Measurements from ENCODE around the gene NCKAP5. TPM values are rescaled to one million over a fixed set of nuclear protein-coding genes. Genes with fewer than 3 reads are reported as not detected.

NCKAP5 gene
- total and polyA plus RNA-seq, 7 donors, result 0.03 to 1.2 (median 0.22) TPM

DNA sequence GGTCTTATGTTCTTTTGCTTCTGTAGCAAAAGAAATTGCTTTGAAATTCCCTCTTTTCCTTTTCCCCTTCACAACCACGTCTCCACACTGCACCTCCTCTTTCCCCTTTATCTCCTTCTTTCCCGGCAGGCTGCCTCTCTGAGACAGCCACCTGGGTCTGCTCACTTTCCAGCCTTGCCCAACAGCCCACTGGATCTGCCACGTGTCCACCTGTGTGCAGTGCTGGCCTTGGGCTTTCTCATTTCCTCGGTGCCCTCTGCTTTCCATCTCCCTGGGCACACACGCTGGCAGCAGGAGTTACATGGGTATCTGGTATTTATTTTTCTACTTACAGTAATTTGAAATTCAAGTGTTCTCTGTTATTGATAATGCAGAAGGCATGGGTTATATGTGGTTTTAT, 684.8 kb downstream of the NCKAP5 start:
- H3K27me3 ChIP-seq (ENCODE audit: insufficient read depth in 3 of 3, low read length in 2 of 3), result no peaks in the 10 kb centered on the region
- TF ChIP-seq, protein P1, sequence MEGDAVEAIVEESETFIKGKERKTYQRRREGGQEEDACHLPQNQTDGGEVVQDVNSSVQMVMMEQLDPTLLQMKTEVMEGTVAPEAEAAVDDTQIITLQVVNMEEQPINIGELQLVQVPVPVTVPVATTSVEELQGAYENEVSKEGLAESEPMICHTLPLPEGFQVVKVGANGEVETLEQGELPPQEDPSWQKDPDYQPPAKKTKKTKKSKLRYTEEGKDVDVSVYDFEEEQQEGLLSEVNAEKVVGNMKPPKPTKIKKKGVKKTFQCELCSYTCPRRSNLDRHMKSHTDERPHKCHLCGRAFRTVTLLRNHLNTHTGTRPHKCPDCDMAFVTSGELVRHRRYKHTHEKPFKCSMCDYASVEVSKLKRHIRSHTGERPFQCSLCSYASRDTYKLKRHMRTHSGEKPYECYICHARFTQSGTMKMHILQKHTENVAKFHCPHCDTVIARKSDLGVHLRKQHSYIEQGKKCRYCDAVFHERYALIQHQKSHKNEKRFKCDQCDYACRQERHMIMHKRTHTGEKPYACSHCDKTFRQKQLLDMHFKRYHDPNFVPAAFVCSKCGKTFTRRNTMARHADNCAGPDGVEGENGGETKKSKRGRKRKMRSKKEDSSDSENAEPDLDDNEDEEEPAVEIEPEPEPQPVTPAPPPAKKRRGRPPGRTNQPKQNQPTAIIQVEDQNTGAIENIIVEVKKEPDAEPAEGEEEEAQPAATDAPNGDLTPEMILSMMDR (IDR thresholded peaks at IDR 0.05), result no peak
- H3K4me1 ChIP-seq, result no peaks in the 10 kb centered on the region
- H3K4me3 ChIP-seq, result no peak overlapping the region
- DNase-seq (no peak), ATAC-seq (no peak)
- 73 to 76% (median 73%) methylated on average over 5 of the region's 5 CpGs for WGBS, 3 donors
- intact Hi-C loops (cut with DNase I), result no loop called here
- no peaks in the 10 kb centered on the region for H3K36me3 ChIP-seq (ENCODE audit: insufficient read depth in 1 of 2, low read depth in 1 of 2)
- H3K9me3 ChIP-seq, result peaks cover 5% of the 10 kb centered on the region
- no peak overlapping the region for H3K27ac ChIP-seq

DNA sequence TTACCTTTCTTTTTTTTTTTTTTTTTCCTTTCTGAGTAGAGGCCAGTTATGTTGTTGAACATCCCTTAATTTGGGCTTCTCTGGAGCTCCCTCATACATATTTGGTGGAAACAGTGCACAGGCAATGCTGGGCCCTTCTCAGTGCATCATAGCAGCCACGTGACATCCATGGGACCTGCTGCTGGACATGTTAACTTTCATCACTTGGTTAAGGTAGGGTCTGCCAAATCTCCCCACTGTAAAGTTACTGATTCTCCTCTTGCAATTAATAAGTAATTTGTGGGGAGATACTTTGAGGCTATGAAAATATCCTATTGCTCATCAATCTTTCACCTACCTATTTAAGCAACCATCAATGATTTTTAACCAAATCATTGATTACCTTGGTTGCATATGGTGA, 686.7 kb downstream of the NCKAP5 start:
- no peaks in the 10 kb centered on the region for H3K4me1 ChIP-seq
- 90 to 97% (median 91%) methylated on average over 1 of the region's 1 CpG for WGBS, 3 donors
- DNase-seq (no peak), ATAC-seq (no peak)
- H3K9me3 ChIP-seq, result no peaks in the 10 kb centered on the region
- intact Hi-C loops (cut with DNase I), result no loop called here
- no peaks in the 10 kb centered on the region for H3K36me3 ChIP-seq (ENCODE audit: insufficient read depth in 1 of 2, low read depth in 1 of 2)
- TF ChIP-seq, protein P1 (IDR thresholded peaks at IDR 0.05), result no peak
- H3K27ac ChIP-seq, result no peak overlapping the region
- H3K27me3 ChIP-seq (ENCODE audit: insufficient read depth in 3 of 3, low read length in 2 of 3), result no peaks in the 10 kb centered on the region
- no peak overlapping the region for H3K4me3 ChIP-seq

DNA sequence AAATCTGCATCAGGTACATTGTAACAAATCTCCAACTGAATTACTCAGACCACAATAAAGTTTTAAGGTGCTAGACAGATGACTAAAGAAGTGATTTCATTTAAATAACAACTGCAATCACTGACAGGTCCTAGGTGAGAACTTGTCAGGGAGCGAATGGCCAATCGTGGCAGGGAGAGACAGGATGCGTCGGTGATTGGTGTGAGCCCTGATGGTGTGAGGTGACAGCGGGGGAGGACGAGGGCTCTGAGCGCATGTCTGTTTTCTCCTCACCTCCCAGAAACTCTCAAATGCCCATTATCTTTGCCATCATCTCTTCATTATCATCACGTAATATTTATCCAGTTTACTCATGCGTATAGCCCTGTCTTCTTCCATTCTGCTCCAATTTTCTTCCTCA, 690.3 kb downstream of the NCKAP5 start:
- intact Hi-C loops (cut with DNase I), result no loop called here
- Histone ChIP-seq H3K4me3 (no peak overlapping the region), H3K36me3 (ENCODE audit: insufficient read depth in 1 of 2, low read depth in 1 of 2) (no peaks in the 10 kb centered on the region), H3K9me3 (no peaks in the 10 kb centered on the region), H3K27ac (no peak overlapping the region), H3K4me1 (no peaks in the 10 kb centered on the region), H3K27me3 (ENCODE audit: insufficient read depth in 3 of 3, low read length in 2 of 3) (no peaks in the 10 kb centered on the region)
- TF ChIP-seq, protein P1 (IDR thresholded peaks at IDR 0.05), result no peak
- 89 to 95% (median 94%) methylated on average over 9 of the region's 9 CpGs for WGBS, 3 donors
- ATAC-seq (no peak), DNase-seq (no peak)

DNA sequence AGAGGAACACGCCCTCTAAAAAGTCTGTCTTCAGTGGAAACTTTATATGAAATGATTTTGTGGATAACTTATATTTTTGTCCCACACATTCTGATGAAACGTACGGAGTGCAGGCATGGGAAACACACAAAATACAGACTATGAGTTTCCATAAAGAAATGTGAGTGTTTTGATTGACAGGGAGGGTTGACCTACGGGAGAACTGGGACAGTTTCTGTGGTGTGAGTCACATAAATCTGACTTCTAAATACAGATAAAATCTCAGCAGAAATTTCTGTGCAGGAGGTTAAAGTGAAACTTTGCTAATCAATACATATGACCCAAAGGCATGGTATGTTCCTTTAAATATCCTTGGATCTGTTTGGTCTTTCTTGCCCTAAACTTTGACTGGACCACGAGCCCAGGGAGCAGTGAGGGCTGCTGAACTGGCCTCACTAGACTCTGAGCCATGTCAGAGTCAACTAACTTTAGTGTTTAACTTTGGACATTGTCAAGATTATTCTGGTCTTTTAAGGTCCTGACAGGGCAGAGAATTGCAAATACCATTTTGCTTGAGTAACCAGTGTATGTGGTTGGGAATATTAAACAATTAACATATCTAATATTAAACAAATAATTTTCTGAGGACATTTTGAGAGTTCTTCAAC, 691.4 kb downstream of the NCKAP5 start:
- no peaks in the 10 kb centered on the region for H3K27me3 ChIP-seq (ENCODE audit: insufficient read depth in 3 of 3, low read length in 2 of 3)
- H3K4me1 ChIP-seq, result no peaks in the 10 kb centered on the region
- H3K9me3 ChIP-seq, result no peaks in the 10 kb centered on the region
- no peak overlapping the region for H3K4me3 ChIP-seq
- TF ChIP-seq, protein P1 (IDR thresholded peaks at IDR 0.05), result no peak
- ATAC-seq (no peak), DNase-seq (no peak)
- H3K27ac ChIP-seq, result no peak overlapping the region
- no peaks in the 10 kb centered on the region for H3K36me3 ChIP-seq (ENCODE audit: insufficient read depth in 1 of 2, low read depth in 1 of 2)
- 78 to 85% (median 79%) methylated on average over 5 of the region's 5 CpGs for WGBS, 3 donors
- intact Hi-C loops (cut with DNase I), result no loop called here

DNA sequence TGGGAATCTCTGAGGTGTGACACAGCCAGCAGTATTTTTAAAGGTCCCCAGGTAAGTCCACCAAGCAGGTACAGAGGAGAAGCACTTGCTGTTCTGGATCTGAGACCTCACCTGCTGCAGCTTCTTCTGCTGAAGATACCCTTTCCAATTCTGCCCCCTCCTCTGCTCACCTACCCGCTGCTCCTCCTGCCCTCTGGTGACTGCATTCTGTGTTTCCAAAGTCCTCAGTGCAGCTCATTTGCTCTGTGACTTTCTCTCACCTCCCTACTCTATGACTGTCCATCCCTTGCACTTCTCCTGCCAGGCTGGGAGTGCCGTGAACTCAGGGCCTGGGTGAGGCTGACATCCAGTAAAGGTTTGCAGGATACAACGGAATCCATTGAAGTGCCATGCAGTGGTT, 693.1 kb downstream of the NCKAP5 start:
- no peak for DNase-seq
- no peak overlapping the region for H3K4me3 ChIP-seq
- 95 to 96% (median 96%) methylated on average over 3 of the region's 3 CpGs for WGBS, 3 donors
- H3K4me1 ChIP-seq, result no peaks in the 10 kb centered on the region
- ATAC-seq, result no peak
- intact Hi-C loops (cut with DNase I), result no loop called here
- no peak overlapping the region for H3K27ac ChIP-seq
- H3K36me3 ChIP-seq (ENCODE audit: insufficient read depth in 1 of 2, low read depth in 1 of 2), result no peaks in the 10 kb centered on the region
- TF ChIP-seq, protein P1 (IDR thresholded peaks at IDR 0.05), result no peak
- no peaks in the 10 kb centered on the region for H3K9me3 ChIP-seq
- no peaks in the 10 kb centered on the region for H3K27me3 ChIP-seq (ENCODE audit: insufficient read depth in 3 of 3, low read length in 2 of 3)
